Placental epithelial cell (primary cell): ENCODE measurements around the gene TCP11. TPM values are rescaled to one million over a fixed set of nuclear protein-coding genes. Genes with fewer than 3 reads are reported as not detected.

ENCODE experiments used
- small RNA-seq: library from RNA; depleted of rRNA; stranded (forward); fragments of <200 nt; gene quantifications from one replicate; pipeline ENCODE3, GENCODE V24; 2012
- total RNA-seq: library from RNA; depleted of rRNA; stranded (reverse); fragments of >200 nt; gene quantifications from 2 replicates; pipeline ENCODE4 v1.2.3, GENCODE V29; 2012

The TCP11 gene
- total RNA-seq = 0.43 and 1.6 TPM in 2 replicates

DNA sequence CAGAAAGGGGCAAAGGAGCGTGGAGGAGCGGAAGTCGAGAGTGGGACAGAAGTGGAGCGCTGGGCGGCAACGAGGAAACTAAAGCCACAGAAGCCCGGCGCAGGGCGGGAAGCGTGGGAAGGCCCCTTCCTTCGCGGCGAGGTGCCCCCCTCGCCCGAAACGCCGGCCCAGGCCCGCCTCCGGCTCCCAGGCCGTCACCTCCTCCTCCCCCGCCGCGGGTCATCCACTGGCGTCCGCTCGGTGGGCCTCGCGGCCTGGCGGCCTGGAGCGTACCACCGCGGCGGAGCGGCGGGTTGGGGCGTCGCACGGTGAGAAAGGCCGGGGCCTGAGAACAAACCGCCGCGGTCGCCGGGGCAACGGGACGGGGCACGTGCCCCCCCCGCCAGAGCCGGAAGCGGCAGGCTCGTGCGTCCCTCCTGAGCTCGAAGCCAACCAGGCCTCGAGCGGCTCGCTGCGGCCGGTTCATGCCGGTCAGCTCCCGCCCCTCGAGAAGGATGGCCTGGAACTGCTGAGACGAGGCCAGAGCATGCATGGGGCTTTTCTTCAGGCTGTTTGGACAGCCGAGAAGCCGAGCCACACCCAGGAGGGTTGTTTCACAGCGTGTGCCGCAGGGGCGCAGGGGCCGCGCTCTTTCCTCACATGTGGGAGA, at the start of gene TCP11:
TSS of gene TCP11 (minus strand) at position 333 of the 649 bp plus-strand sequence. CDS start 469 bp downstream, outside the sequence.

Small RNA genes lying within 50 kb of the gene (small RNA-seq; reads per million reads assigned to genes)
- gene AL138721.1 = 0.23 reads per million

Other genes with a start within 250 kb of the TCP11 start
- gene SCUBE3, start 72.6 kb upstream of the TCP11 start, total RNA-seq = 0.11 and 0.79 TPM in 2 replicates
- gene ZNF76, start 118.4 kb upstream of the TCP11 start, total RNA-seq = 24.3 and 27.5 TPM in 2 replicates
- 10.1 and 15.3 TPM in 2 replicates for gene DEF6, start 156.5 kb upstream of the TCP11 start, total RNA-seq
- gene PPARD, start 201.2 kb upstream of the TCP11 start, total RNA-seq = 7.1 and 10.5 TPM in 2 replicates